ENCODE results near the gene CDC73. TPM values are rescaled to one million over a fixed set of nuclear protein-coding genes. Genes with fewer than 3 reads are reported as not detected.

CDC73 gene
- total and polyA plus RNA-seq, 2 donors (not counting 3 experiments of a cell fraction or from before 2014, with no cell fraction given): 9.9 to 55.8 TPM

DNA sequence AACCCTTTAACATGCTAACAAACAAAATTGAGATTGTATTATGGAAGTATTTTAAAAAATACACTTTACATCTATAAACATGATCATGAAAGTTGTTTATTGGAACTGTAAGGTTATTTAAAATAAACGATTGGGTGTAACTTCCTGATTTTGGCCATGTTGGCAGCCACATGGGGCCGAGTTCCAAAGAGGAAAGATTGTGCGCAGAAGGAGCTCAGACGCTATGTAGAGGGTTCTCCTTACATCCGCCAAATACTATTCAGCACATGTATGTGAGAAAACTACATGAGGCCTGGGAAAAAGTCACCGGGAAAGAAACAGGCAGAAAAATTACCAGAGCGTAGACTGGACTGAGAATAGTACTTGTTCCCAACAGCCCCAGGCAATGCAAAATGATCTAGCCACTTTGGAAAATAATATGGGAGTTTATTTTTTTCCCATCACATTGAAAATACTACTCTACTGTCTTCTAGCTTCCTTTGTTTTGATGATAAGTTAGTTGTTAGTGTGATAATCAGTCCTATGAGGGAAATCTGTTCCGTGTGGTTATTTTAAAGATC lies 100.3 kb downstream of the CDC73 start:
- POLR2A ChIA-PET: no interaction called here
- Histone ChIP-seq H2AFZ (ENCODE audit: low read depth, low read length) (no peak overlapping the region), H3K9me1 (replicated peaks; ENCODE audit: control insufficient read depth, extremely low read depth, insufficient read depth, low read length) (no peaks in the 10 kb centered on the region), H3K4me2 (ENCODE audit: insufficient read depth, low read length) (no peak overlapping the region), H3K4me1 (ENCODE audit: control insufficient read depth, extremely low read depth, insufficient read depth, low read length) (no peaks in the 10 kb centered on the region), H4K20me1 (replicated peaks; ENCODE audit: control insufficient read depth, extremely low read depth, insufficient read depth, low read length) (no peaks in the 10 kb centered on the region), H3K4me3 (replicated peaks in 1 of 3; ENCODE audit: insufficient read depth in 1 of 3, low read depth in 1 of 3, low read length in 3 of 3) (no peak overlapping the region), H3K27ac (ENCODE audit: insufficient read depth, low read depth, low read length) (no peak overlapping the region), H3K36me3 (ENCODE audit: control insufficient read depth in 2 of 2, extremely low read depth in 1 of 2, insufficient read depth in 2 of 2, low read length in 2 of 2) (peaks cover 0 to 5% of the 10 kb centered on the region in 2 experiments), H3K27me3 (ENCODE audit: control insufficient read depth in 2 of 2, insufficient read depth in 2 of 2, low read length in 2 of 2) (no peaks in the 10 kb centered on the region), H3K9me3 (replicated peaks; ENCODE audit: control insufficient read depth, insufficient read depth, low read length) (no peaks in the 10 kb centered on the region), H3K9ac (replicated peaks; ENCODE audit: extremely low read depth, insufficient read depth, low read length) (no peak overlapping the region), H3K79me2 (ENCODE audit: control insufficient read depth, insufficient read depth, low read length) (peaks cover 17% of the 10 kb centered on the region)
- TF ChIP-seq POLR2AphosphoS5 (IDR thresholded peaks at IDR 0.05; ENCODE audit: insufficient read depth, low read depth, low read length) (no peak), GATA2 (IDR thresholded peaks at IDR 0.05; ENCODE audit: insufficient read depth, insufficient read length, low read depth, low read length) (no peak), JUN (IDR thresholded peaks at IDR 0.05; ENCODE audit: borderline replicate concordance, insufficient read depth, insufficient read length, low read depth) (no peak), POLR2A (IDR thresholded peaks at IDR 0.05; ENCODE audit: low read depth, low read length) (no peak), EZH2 (IDR thresholded peaks at IDR 0.05; ENCODE audit: borderline replicate concordance, low read depth, low read length, severe bottlenecking) (no peak)
- dilution Hi-C loops (cut with MboI; ENCODE audit: extremely low pct_ligation_motif_present, low sequenced_read_pairs) (no loop called here), intact Hi-C loops (cut with micrococcal nuclease) (no loop called here)
- FAIRE-seq: no peak
- no peak for DNase-seq (ENCODE audit: low read depth, low spot score)
- no TSS peak for BruUV-seq (replicated peaks)
- CTCF ChIA-PET: interaction anchor here (1.5 kb wide), 1 partner anchor 12 kb away, joined by 6 read pairs; no protein-coding TSS in a partner anchor

DNA sequence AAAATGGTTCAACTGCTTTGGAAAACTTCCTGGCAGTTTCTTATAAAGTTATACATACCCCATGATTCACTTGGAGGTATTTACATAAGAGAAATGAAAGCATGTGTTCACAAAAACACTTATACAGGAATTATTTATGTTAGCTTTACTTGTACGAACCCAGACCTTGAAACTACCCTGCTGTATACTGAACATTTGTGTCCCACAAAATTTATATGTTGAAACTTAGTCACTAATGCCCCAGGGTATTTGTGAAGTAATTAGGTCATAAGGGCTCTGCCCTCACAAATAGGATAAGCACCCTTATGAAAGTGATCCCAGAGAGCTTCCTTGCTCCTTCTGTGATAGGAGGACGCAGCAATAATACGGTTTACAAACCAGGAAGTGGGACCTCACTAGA lies 107.3 kb downstream of the CDC73 start:
- peaks cover 2% of the 10 kb centered on the region for H4K20me1 ChIP-seq (replicated peaks; ENCODE audit: control insufficient read depth, extremely low read depth, insufficient read depth, low read length)
- peaks cover 15% of the 10 kb centered on the region for H3K79me2 ChIP-seq (ENCODE audit: control insufficient read depth, insufficient read depth, low read length)
- no peak overlapping the region for H2AFZ ChIP-seq (ENCODE audit: low read depth, low read length)
- FAIRE-seq (no peak), DNase-seq (ENCODE audit: low read depth, low spot score) (no peak)
- no peak overlapping the region for H3K9ac ChIP-seq (replicated peaks; ENCODE audit: extremely low read depth, insufficient read depth, low read length)
- H3K9me1 ChIP-seq (replicated peaks; ENCODE audit: control insufficient read depth, extremely low read depth, insufficient read depth, low read length): no peaks in the 10 kb centered on the region
- dilution Hi-C loops (cut with MboI; ENCODE audit: extremely low pct_ligation_motif_present, low sequenced_read_pairs) (no loop called here), intact Hi-C loops (cut with micrococcal nuclease) (no loop called here)
- TF ChIP-seq JUN (IDR thresholded peaks at IDR 0.05; ENCODE audit: borderline replicate concordance, insufficient read depth, insufficient read length, low read depth): no peak
- TF ChIP-seq CTCF (IDR thresholded peaks at IDR 0.05; ENCODE audit: extremely low read depth in 1 of 2, insufficient read depth in 1 of 2, low read depth in 1 of 2, low read length in 2 of 2): no peak
- TF ChIP-seq POLR2AphosphoS5 (IDR thresholded peaks at IDR 0.05; ENCODE audit: insufficient read depth, low read depth, low read length): no peak
- no peak for TF ChIP-seq GATA2 (IDR thresholded peaks at IDR 0.05; ENCODE audit: insufficient read depth, insufficient read length, low read depth, low read length)
- TF ChIP-seq POLR2A (IDR thresholded peaks at IDR 0.05; ENCODE audit: low read depth, low read length): no peak
- no peak for TF ChIP-seq EZH2 (IDR thresholded peaks at IDR 0.05; ENCODE audit: borderline replicate concordance, low read depth, low read length, severe bottlenecking)
- no peak for TF ChIP-seq MYC (IDR thresholded peaks at IDR 0.05; ENCODE audit: low read depth, low read length)
- no peak for TF ChIP-seq MAX (IDR thresholded peaks at IDR 0.05; ENCODE audit: insufficient read depth, insufficient read length)
- no peak for TF ChIP-seq FOS (IDR thresholded peaks at IDR 0.05; ENCODE audit: borderline replicate concordance, insufficient read depth, low read length)
- no TSS peak for BruUV-seq (replicated peaks)
- no peaks in the 10 kb centered on the region for H3K27me3 ChIP-seq (ENCODE audit: control insufficient read depth in 2 of 2, insufficient read depth in 2 of 2, low read length in 2 of 2)
- no peaks in the 10 kb centered on the region for H3K4me1 ChIP-seq (ENCODE audit: control insufficient read depth, extremely low read depth, insufficient read depth, low read length)
- no peak overlapping the region for H3K27ac ChIP-seq (ENCODE audit: insufficient read depth, low read depth, low read length)
- no peak overlapping the region for H3K4me3 ChIP-seq (replicated peaks in 1 of 3; ENCODE audit: insufficient read depth in 1 of 3, low read depth in 1 of 3, low read length in 3 of 3)
- ChIA-PET POLR2A (no interaction called here), CTCF (no interaction called here)
- H3K36me3 ChIP-seq (ENCODE audit: control insufficient read depth in 2 of 2, extremely low read depth in 1 of 2, insufficient read depth in 2 of 2, low read length in 2 of 2): no peaks in the 10 kb centered on the region
- no peaks in the 10 kb centered on the region for H3K9me3 ChIP-seq (replicated peaks; ENCODE audit: control insufficient read depth, insufficient read depth, low read length)
- H3K4me2 ChIP-seq (ENCODE audit: insufficient read depth, low read length): no peak overlapping the region
